HG02678 (cell line): ENCODE measurements around the gene CMC2.

Experiments used
- ATAC-seq: cut with Tn5 transposase; IDR thresholded peaks from one replicate; pipeline ENCODE4 v1.9.1; 2021; ENCODE audit warnings: mild to moderate bottlenecking, moderate library complexity; ENCODE audit not compliant: unreplicated experiment

The CMC2 gene

DNA sequence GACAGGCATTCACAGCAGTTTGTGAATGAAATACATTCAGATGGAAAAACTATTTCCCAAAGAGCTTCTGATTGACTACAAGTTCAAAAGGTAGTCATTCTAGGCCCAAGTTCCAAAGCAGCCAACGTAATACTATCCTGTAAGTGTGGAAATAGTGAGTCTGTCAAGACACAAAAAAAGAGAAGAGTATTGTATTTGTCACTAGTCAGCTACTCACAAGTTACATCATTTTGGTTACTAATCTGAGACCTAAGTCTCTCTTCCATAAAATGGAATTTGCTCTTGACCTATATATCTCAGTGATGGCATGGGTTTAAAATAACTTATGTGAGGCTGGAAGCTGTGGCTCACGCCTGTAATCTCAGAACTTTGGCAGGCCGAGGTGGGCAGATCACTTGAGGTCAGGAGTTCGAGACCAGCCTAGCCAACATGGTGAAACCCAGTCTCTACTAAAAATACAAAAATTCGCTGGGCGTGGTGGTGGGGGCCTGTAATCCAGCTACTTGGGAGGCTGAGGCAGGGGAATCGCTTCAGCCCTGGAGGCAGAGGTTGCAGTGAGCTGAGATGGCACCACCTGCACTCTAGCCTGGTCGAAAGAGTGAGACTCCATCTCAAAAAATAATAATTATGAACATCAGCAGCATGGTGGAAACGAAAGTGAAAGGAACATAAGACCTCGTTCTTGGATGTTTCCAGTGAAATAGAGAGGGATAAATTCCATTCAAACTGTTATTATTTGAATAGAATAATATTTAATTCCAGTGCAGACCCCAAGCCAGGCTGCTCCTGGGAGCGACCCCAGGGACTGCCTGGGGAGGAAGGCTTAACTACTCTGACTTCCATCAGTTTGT lies 2.9 kb downstream of the CMC2 start:
- no peak for ATAC-seq

DNA sequence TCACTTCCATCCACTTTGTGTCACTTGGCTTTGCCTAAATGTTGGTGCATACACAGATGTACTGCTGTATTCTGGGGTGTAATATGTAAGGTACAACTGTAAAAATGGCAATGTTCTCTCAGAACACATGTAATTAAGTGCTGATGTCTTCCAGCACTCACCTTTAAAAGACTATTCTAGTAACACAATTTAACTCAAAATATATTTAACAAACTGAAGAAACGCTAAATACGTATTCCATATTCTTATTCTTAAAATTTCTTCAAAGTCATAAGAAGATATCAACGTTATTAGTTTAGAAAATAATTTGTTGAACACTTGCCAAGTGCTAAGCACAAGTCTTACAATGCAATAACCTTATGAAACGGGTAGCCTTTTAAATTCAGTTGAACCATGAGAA lies 3.6 kb downstream of the CMC2 start:
- no peak for ATAC-seq

DNA sequence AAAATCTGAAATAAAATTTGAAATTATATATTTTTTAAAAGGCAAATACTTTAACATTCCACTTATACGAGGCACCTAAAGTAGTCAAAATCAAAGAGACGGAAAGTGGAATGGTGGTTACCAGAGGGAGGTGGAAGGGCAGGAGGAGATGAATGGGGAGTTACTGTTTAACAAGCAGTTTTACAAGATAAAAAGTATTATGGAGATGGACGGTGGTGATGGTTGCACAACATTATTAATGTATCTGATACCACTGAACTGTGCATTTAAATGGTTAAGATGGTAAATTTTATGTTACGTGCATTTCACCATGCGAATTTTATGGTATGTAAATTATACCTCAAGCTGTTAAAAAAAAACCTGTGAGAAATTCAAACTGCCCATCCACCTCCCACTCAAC lies 5.4 kb downstream of the CMC2 start:
- no peak for ATAC-seq

DNA sequence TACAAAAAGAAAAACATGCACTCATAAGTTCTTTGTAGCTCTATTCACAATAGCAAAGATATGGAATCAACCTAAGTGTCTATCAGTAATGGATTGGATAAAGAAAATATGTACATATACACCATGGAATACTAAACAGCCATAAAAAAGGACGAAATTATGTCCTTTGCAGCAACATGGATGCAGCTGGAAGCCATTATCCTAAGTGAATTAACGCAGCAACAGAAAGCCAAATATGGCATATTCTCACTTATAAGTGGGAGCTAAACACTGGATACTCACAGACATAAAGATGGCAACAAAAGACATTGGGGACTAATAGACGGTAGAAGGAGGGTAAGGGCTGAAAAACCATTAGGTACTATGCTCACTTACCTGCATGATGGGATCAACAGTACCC lies 5.8 kb downstream of the CMC2 start:
- no peak for ATAC-seq

DNA sequence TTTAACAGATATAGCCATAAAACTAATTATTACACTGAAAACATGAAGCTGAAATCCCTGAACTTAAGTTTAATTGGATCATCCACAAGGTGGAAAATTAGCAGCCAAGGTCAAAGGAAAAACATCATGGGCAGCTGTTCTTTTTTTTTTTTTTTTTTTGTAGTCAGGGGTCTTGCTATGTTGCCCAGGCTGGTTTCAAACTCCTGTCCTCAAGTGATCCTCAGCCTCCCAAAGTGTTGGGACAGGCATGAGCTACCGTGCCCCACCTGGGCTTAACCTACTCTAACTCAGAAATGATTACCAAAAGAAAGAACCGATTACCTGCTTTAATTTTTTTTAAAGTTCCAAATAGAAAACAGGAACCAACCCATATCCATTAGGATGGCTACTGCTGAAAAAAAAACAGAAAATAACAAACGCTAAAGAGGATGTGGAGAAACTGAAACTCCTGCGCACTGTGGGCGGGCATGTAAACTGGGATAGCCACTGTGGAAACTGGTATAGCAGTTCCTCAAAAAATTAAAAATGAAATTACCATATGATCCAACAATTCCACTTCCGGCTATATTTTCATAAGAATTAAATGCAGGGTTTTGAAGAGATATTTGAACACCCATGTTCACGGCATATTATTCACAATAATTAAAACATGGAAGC lies 8.6 kb downstream of the CMC2 start:
- no peak for ATAC-seq

DNA sequence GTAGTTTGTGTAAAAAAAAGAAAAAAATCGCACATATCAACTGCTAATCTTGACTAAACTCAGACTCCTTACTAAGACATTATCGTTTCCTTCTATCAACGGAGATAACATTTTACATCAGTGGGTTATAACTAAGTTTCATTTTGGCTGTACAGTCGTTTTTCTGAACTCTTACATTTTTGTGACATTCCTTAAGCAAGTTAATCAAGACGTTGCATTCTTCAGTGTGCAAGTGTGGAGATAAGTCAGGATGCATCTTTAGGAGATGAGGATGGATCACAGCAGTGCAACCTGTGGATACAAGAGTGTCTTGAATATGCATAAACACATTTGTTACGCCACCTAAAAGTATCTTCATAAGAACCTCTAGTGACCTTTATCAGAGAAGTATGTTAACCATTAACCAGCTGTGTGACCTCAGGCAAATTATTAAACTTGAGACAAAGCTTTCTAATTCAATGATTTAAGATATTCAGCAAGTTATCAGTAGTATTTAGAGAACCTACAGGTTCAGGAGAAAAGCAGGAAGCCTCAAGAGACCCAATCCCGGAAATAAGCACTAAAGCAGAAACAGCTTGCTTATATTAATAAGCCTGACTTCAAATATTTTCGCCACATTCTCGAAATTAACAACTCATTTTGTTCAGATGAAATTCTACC lies 9.4 kb downstream of the CMC2 start:
- ATAC-seq, result peak; percentile 63

DNA sequence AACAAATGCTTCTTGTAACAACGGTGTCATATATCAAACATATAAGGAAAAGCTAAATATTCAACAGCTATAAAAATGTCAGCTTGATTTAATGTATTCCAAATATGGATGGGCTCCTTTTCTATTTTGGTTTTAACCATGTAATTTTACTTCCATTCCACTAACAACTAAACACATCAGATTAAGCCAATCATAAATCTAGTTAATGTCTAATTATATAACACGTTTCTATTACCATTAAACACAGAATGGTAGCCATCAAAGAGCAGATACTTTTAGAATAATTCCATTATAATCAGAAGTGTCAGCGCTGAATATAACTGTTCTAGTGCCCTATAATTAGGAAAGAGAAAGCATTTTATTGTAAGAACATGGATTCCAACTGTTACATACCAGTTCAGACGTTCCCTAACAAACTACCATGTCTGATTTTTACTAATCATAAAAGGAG lies 10.0 kb downstream of the CMC2 start:
- ATAC-seq, result no peak

DNA sequence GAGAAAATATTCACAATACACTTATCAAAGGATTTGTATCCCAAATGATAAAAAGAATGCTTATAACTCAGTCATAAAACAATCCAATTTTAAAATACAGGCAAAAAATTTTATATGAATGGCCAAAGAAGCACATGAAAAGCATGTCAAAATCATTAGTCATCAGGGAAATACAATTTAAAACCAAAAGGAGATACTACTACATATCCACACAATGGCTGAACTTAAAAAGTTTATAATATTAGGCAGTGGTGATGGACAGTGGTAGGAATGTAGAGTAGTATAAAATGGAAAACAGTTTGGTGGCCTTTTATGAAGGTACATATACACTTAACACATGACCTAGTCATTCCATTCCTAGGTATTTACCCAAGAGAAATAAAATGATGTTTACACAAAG lies 12.2 kb downstream of the CMC2 start:
- no peak for ATAC-seq

DNA sequence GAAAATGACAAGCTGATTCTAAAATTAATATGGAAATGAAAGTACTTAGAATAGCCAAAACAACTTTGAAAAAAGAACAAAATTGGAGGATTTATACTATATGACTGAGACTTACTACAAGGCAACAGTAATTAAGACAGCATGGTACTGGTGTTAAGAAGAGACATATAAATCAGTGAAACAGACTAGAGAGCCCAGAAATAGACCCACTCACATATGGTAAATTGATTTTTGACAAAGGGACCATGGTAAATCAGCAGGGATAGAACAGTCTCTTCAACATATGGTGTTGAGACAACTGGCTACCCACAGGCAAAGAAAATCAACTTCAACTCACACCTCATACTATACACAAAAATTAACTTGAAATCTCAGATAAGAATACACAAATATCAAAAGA lies 12.9 kb downstream of the CMC2 start:
- ATAC-seq, result no peak

DNA sequence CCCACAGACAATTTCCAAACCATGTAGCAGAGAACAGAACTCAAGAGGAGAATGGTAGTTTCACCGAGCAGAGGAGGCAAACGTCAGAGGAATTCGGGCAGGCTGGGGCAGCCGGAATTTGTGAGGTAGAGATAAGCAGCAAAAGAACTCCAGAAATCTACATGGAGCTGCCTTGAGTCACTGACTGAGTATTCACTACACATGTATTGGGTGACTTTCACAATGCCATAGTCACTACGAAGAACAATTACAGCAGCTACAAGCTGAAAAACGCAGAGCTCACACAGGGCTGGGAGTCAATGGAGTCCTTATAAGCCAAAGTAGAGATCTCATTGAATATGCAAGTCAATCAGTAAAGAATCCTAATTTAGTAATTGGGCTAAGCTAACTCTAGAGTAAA lies 13.4 kb downstream of the CMC2 start:
- no peak for ATAC-seq

DNA sequence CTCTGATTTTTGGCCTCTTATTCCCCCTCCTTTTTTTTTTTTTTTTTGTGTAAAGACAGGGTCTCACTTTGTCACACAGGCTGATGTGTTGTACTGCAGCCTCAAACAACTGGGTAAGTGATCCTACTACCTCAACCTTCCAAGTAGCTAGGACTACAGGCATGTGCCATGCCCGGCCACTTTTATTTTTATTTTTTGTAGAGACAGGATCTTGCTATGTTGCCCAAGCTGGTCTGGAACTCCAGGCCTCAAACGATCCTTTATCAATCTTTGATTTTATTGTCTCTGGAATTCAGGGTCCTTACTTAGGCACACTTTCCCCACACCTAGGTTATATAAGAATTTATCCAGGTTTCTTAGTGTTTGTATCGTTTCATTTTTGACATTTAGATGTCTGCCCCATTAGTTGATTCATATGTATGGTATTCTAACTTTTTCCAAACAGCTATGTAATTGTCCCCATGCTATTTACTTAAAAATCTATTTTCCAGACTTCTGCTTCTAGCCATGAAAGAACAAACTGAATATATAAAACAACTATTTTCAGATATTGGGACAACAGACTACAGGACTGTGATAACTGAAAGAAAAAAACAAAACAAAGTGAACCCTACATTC lies 13.9 kb downstream of the CMC2 start:
- no peak for ATAC-seq

DNA sequence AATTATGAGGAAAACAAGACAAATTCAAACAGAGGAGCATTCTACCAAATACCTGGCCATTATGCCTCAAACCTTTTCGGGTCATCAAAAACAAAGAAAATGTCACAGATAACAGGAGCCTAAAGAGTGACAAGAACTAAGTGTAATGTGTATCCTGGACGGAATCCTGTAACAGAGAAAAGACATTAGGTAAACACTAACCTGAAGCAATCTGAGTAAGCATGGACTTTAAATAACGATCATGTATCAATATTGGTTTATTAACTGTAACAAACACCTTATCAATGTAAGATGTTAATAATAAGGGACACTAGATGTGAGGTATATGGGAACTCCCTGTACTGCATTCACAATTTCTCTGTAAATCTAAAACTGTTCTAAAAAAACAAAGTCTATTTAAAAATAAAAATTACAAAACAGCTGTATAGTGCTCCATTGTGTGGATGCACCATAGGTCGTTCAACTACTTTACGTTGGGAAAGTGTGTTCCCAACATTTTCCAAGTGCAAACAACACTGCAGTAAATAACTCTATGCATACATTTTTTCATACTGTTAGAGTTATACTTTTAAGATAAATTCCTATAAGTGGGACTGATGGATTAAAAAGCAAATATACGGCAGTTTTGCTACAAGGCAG lies 14.8 kb downstream of the CMC2 start:
- ATAC-seq, result no peak

DNA sequence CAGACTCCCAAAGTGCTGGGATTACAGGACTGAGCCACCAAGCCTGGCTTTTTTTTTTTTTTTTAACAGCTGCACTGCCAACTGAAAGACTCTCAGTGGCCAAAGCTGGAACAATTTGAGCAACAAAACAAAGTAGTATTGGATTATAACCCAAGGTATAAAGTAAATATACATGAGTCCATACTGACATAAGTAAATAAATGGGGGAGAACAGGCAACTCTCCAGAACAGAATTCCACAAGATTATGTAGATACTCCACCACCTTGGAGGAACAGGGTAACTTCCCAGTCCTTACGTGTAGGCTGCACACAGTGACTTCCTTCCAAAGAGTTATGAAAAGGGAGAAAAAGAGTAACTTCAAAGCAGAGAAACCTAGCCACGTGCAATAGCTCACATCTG lies 15.7 kb downstream of the CMC2 start:
- ATAC-seq, result no peak

DNA sequence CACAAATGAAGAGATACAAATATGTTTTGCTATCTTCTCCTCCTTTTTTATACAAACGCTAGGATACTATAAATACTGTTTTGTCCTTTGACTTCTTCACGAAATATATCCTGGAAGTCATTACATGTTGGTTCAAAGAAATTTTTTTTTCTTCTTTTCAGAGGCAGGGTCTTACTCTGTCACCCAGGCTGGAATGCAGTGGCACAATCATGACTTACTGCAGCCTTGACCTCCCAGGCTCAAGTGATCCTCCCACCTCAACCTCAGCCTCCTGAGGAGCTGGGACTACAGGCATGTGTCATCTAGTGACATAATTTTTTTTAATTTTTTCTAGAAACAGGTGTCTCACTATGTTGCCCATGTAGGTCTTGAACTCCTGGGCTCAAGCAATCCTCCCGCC lies 16.1 kb downstream of the CMC2 start:
- no peak for ATAC-seq

DNA sequence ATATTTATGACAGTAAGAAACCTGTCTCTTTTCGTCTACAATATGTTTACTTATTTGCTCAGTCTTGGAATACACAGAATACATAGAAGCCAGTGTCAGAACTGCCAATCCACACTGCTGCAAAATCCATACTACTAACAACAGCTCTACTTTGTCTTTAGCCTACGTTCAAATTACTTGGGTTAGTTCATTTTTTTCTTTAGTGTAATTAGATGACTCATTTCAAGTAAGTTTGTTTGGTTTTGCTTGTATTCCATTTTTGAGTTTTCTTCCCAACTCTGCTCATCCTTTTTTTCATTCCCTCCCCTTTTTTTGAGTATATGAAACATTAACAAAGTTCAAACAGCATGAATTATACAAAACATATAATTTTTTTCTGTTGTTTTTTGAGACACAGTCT lies 16.9 kb downstream of the CMC2 start:
- no peak for ATAC-seq

DNA sequence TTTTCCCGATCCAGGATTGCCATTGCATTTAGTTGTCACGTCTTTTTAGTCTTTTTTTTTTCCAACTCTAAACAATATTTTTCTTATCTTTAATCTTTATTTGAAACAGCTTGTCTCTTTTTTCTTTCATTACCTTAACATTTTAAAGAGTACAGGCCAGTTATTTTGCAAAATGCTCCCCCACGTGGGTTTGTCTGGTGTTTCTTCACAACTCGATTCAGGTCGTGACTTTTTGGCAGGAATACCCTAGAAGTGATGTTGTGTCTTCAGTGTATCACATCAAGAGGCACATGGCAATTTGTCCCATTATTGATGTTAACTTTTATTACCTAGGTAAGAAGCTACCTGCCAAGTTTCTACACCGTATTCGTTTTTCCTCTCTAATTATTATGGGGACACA lies 17.9 kb downstream of the CMC2 start:
- ATAC-seq, result no peak

DNA sequence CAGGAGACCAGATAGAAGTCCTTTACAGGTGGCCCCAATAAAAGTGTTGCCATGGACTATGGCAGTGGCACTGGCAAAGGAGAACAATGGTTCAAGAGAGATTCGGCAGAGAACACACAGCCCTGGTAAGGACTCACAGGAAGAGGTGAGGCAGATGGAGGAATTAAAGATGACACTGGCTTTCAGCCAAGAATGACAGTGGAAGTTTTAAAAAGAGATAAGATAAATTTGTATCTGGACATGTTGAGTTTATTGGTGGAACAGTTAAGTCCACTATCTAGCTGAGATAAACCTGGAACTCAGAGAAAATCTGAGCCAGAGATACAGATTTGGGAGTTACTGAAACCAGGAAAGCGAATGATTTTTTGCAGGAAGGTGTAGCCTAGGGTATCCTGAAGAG lies 20.1 kb downstream of the CMC2 start:
- no peak for ATAC-seq

DNA sequence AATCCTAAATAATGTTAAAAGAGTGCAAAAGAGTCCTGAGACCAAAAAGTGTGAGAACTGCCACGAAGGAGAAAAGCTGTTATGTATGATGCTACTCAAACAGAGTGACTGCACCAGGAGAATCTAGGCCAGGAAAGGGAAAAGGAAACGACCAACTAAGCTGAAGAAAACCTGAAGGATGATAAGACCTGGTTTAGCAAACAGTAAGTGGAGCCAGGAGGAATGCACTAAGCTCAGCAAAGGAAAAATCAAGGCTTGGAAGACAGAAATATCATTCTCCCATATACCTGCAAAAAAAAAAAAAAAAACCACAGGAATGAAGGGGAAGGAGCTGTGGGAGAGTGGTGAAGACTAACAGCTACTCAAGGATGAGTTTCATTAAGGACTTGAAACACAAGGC lies 21.1 kb downstream of the CMC2 start:
- no peak for ATAC-seq

DNA sequence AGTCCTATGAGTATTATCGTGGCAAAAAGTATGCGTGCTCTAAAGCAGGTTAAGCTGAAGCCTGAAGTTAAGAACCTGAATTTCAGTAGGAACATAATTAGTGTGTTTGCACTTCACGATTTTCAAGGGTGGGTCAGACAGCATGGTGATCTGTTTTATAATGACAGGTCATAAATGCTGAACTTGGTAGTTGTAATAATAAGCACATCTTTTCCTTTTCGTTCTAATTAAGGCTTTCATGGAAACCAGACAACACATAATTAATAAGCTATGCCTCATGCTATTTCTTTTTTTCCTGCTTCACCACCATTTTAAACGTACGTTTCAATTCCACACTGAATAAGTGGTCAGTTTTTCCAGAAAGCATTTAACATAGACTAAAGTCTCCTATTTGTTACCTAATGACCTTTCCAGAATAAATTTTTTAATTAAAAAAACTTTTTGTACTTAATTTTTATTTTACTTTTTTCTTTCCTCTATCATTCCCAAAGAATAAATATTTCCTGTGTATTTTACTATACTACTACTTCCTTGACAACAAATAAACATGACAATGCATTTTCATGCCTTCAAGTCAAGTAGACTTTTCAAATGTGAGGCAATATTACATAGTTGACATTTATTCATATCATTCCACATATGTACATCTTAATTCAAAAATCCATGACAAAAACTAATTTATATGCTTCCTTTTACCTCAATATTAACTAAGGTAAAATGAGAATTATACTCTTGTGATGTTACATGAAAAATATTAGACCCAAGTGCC lies 22.4 kb downstream of the CMC2 start:
- no peak for ATAC-seq

DNA sequence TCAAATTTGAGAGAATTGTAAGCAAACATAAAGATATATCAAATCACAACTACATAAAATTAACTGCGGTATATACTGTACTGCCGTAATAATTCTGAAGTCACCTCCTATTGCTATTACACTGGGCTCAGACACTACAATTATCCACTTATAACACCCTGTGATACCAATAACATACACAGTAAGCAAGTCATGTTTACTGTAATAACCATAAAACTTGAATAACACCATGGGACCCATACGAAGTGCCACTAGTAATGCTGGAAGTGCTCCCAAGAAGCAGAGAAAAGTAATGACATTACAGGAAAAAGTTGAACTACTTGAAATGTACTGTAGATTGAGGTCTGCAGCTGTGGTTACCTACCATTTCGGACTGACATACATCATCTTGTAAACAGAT lies 24.0 kb downstream of the CMC2 start:
- ATAC-seq, result no peak
